IMR-90 (cell line): ENCODE data around the gene PHF11. TPM values are rescaled to one million over a fixed set of nuclear protein-coding genes. Genes with fewer than 3 reads are reported as not detected.

Experiments used
- ATAC-seq: fragments of 200-7000 bp; cut with Tn5 transposase; 2 replicates; pipeline ENCODE4 v1.9.1; 2020; ENCODE audit warnings: low read depth, mild to moderate bottlenecking, moderate library complexity
- BruUV-seq: library from RNA; stranded (reverse); fragments of 400-500 nt; replicated peaks from 2 replicates; lab custom pipeline; 2021; lab: Mats Ljungman, UMichigan
- CTCF ChIA-PET: fragments of 300-600 bp; formaldehyde crosslinking; extraction: SDS; loops from one replicate; lab custom pipeline; 2021; ENCODE audit warnings: antibody characterized with exemption; lab: Yijun Ruan, JAX
- POLR2A ChIA-PET: fragments of 300-600 bp; sonication (Branson Sonifier 250); formaldehyde crosslinking; loops from one replicate; lab custom pipeline; 2022; ENCODE audit warnings: antibody characterized with exemption; ENCODE audit not compliant: unreplicated experiment; lab: Charles Lee
- DNase-seq: peaks from one replicate; pipeline ENCODE4 v3.0.0; 2013
- H2AFZ ChIP-seq: replicated peaks from 2 replicates; pipeline ENCODE3; 2013; ENCODE audit warnings: low read length, mild to moderate bottlenecking; ENCODE audit not compliant: poor library complexity
- H2AK5ac ChIP-seq: 2 replicates; pipeline ENCODE4 v1.6.1; 2013; ENCODE audit warnings: low read depth, low read length, inconsistent platforms
- H2AK9ac ChIP-seq: replicated peaks from 2 replicates; pipeline ENCODE3; 2013; ENCODE audit warnings: mild to moderate bottlenecking, low read depth, low read length, moderate library complexity; ENCODE audit not compliant: poor library complexity
- H2BK120ac ChIP-seq: 2 replicates; pipeline ENCODE4 v1.6.1; 2013; ENCODE audit warnings: low read depth, low read length, inconsistent platforms
- H2BK15ac ChIP-seq: 3 replicates; pipeline ENCODE4 v1.6.1; 2013; ENCODE audit warnings: low read depth, low read length, inconsistent platforms
- H2BK20ac ChIP-seq: 2 replicates; pipeline ENCODE4 v1.6.1; 2013; ENCODE audit warnings: low read depth, mild to moderate bottlenecking, inconsistent platforms, low read length, moderate library complexity
- H2BK5ac ChIP-seq: 2 replicates; pipeline ENCODE4 v1.6.1; 2013; ENCODE audit warnings: mild to moderate bottlenecking, low read depth, low read length, inconsistent platforms; ENCODE audit not compliant: poor library complexity, severe bottlenecking
- H3K14ac ChIP-seq: replicated peaks from 2 replicates; pipeline ENCODE4 v1.6.1; 2013; ENCODE audit warnings: low read depth, low read length, inconsistent platforms
- H3K18ac ChIP-seq: 2 replicates; pipeline ENCODE4 v1.6.1; 2013; ENCODE audit warnings: low read depth, low read length, control low read depth
- H3K23ac ChIP-seq: 2 replicates; pipeline ENCODE4 v1.6.1; 2013; ENCODE audit warnings: low read depth, low read length, inconsistent platforms
- H3K27ac ChIP-seq: 2 replicates; pipeline ENCODE4 v1.5.1; 2013; ENCODE audit warnings: mild to moderate bottlenecking, control low read depth, low read length; ENCODE audit not compliant: insufficient read depth
- H3K27me3 ChIP-seq: 2 replicates; pipeline ENCODE4 v1.6.1; 2013; ENCODE audit warnings: low read length; ENCODE audit not compliant: control insufficient read depth, insufficient read depth
- H3K36me3 ChIP-seq: 2 replicates; pipeline ENCODE4 v1.6.1; 2013; ENCODE audit warnings: low read length, mixed read lengths; ENCODE audit not compliant: control insufficient read depth, insufficient read depth
- H3K4ac ChIP-seq: 2 replicates; pipeline ENCODE4 v1.6.1; 2013; ENCODE audit warnings: low read depth, low read length, inconsistent platforms
- H3K4me1 ChIP-seq: 2 replicates; pipeline ENCODE4 v1.6.1; 2013; ENCODE audit warnings: low read length, mixed read lengths; ENCODE audit not compliant: control insufficient read depth, insufficient read depth
- H3K4me2 ChIP-seq: 2 replicates; pipeline ENCODE4 v1.6.1; 2013; ENCODE audit warnings: low read depth, mild to moderate bottlenecking, control low read depth, low read length, moderate library complexity
- H3K4me3 ChIP-seq: 2 replicates; pipeline ENCODE4 v1.5.1; 2013; ENCODE audit warnings: low read depth, mild to moderate bottlenecking, control low read depth, low read length, moderate library complexity; ENCODE audit not compliant: insufficient read depth
- H3K56ac ChIP-seq: 2 replicates; pipeline ENCODE4 v1.6.1; 2013; ENCODE audit warnings: low read length, inconsistent platforms; ENCODE audit not compliant: insufficient read depth; ENCODE audit errors: extremely low read depth
- H3K79me1 ChIP-seq, 2 experiments: 2 replicates each; pipeline ENCODE4 v1.6.1; 2013; ENCODE audit warnings: low read length in 2 of 2, inconsistent platforms in 1 of 2, low read depth in 1 of 2
- H3K9ac ChIP-seq: 2 replicates; pipeline ENCODE4 v1.6.1; 2013; ENCODE audit warnings: low read depth, low read length, control low read depth
- H3K9me1 ChIP-seq: 2 replicates; pipeline ENCODE4 v1.6.1; 2013; ENCODE audit warnings: low read length, inconsistent platforms; ENCODE audit not compliant: insufficient read depth
- H3K9me3 ChIP-seq: 2 replicates; pipeline ENCODE4 v1.6.1; 2013; ENCODE audit warnings: low read length; ENCODE audit not compliant: control insufficient read depth, insufficient read depth
- H4K20me1 ChIP-seq: 2 replicates; pipeline ENCODE4 v1.6.1; 2013; ENCODE audit warnings: low read length, inconsistent platforms; ENCODE audit not compliant: insufficient read depth
- H4K5ac ChIP-seq: 2 replicates; pipeline ENCODE4 v1.6.1; 2013; ENCODE audit warnings: mild to moderate bottlenecking, low read depth, low read length, control low read depth
- H4K8ac ChIP-seq, 2 experiments: 2 replicates each; pipeline ENCODE4 v1.6.1; 2013; ENCODE audit warnings: low read depth in 2 of 2, low read length in 2 of 2, control low read depth in 1 of 2, inconsistent platforms in 1 of 2
- H4K91ac ChIP-seq: 2 replicates; pipeline ENCODE4 v1.6.1; 2013; ENCODE audit warnings: low read depth, low read length, inconsistent platforms; ENCODE audit not compliant: insufficient read depth
- BHLHE40 ChIP-seq: fragments of 150-350 bp; IDR thresholded peaks from 2 replicates; pipeline ENCODE4 v1.6.1; 2016; ENCODE audit warnings: mild to moderate bottlenecking, low read depth, low read length
- FOS ChIP-seq: fragments of 150-350 bp; IDR thresholded peaks from 2 replicates; pipeline ENCODE4 v1.6.1; 2016; ENCODE audit warnings: low read depth, low read length
- MAZ ChIP-seq: IDR thresholded peaks from 2 replicates; pipeline ENCODE4 v1.6.1; 2012; ENCODE audit warnings: low read depth, mild to moderate bottlenecking, low read length, improper control_type of control experiment, moderate library complexity, borderline replicate concordance
- POLR2A ChIP-seq: IDR thresholded peaks from 2 replicates; pipeline ENCODE4 v1.6.1; 2012; ENCODE audit warnings: mild to moderate bottlenecking, low read depth, low read length
- RAD21 ChIP-seq: IDR thresholded peaks from 2 replicates; pipeline ENCODE4 v1.6.1; 2012; ENCODE audit warnings: low read length, improper control_type of control experiment
- RCOR1 ChIP-seq: IDR thresholded peaks from 2 replicates; pipeline ENCODE4 v1.6.1; 2012; ENCODE audit warnings: mild to moderate bottlenecking, low read length, improper control_type of control experiment; ENCODE audit not compliant: insufficient replicate concordance
- RFX5 ChIP-seq: IDR thresholded peaks from 2 replicates; pipeline ENCODE4 v1.8.0; 2012; ENCODE audit warnings: low read depth, mild to moderate bottlenecking, low read length, moderate library complexity
- SMC3 ChIP-seq: fragments of 150-350 bp; IDR thresholded peaks from 2 replicates; pipeline ENCODE4 v1.6.1; 2016; ENCODE audit warnings: low read depth, mild to moderate bottlenecking, antibody characterized with exemption, low read length, moderate library complexity
- WGBS, 2 experiments: methylation state at CpG; one replicate each; pipeline versions ENCODE4 v1.1.5 to v1.1.7; 2013; ENCODE audit warnings: missing lambda C conversion rate in 2 of 2; ENCODE audit not compliant: insufficient read length in 1 of 2; ENCODE audit errors: extremely low coverage in 2 of 2; 5-methylcytosine and 5-hydroxymethylcytosine counted together
- dilution Hi-C: fragments of 300-500 bp; cut with HindIII; formaldehyde crosslinking; loops from one replicate; pipeline ENCODE4 v1.14.3; 2018; ENCODE audit warnings: low sequenced_read_pairs; ENCODE audit not compliant: unreplicated experiment
- in situ Hi-C: fragments of 300-500 bp; cut with MboI; formaldehyde crosslinking; loops from 3 replicates; pipeline ENCODE4 v1.14.3; 2019; ENCODE audit warnings: low sequenced_read_pairs, inconsistent platforms, mixed read lengths
- intact Hi-C: fragments of 100-400 bp; cut with micrococcal nuclease; formaldehyde crosslinking; loops from 2 replicates; pipeline ENCODE4 v1.10.0; 2022
- polyA plus RNA-seq, 3 experiments: library from polyadenylated mRNA; depleted of rRNA; stranded (reverse); fragments of >200 nt; gene quantifications; 2 replicates each; pipeline ENCODE4 v1.2.3, GENCODE V29; 2012; ENCODE audit warnings: low replicate concordance in 1 of 3
- total RNA-seq: library from RNA; depleted of rRNA; stranded (reverse); fragments of >200 nt; gene quantifications from 2 replicates; pipeline ENCODE4 v1.2.3, GENCODE V29; 2012
- TF ChIP-seq, protein P1 (sequence below): fragments of 150-350 bp; IDR thresholded peaks from 2 replicates; pipeline ENCODE4 v1.6.1; 2016; ENCODE audit warnings: low read depth, mild to moderate bottlenecking, low read length, moderate library complexity, borderline replicate concordance
- TF ChIP-seq, protein P2 (sequence below): fragments of 150-350 bp; IDR thresholded peaks from 2 replicates; pipeline ENCODE4 v1.6.1; 2017; ENCODE audit warnings: mild to moderate bottlenecking, antibody characterized with exemption, low read length, low read depth

The PHF11 gene
- total and polyA plus RNA-seq, 2 of the 4 experiments (the other 2 are of a cell fraction) = 3.9 to 15.4 TPM

DNA sequence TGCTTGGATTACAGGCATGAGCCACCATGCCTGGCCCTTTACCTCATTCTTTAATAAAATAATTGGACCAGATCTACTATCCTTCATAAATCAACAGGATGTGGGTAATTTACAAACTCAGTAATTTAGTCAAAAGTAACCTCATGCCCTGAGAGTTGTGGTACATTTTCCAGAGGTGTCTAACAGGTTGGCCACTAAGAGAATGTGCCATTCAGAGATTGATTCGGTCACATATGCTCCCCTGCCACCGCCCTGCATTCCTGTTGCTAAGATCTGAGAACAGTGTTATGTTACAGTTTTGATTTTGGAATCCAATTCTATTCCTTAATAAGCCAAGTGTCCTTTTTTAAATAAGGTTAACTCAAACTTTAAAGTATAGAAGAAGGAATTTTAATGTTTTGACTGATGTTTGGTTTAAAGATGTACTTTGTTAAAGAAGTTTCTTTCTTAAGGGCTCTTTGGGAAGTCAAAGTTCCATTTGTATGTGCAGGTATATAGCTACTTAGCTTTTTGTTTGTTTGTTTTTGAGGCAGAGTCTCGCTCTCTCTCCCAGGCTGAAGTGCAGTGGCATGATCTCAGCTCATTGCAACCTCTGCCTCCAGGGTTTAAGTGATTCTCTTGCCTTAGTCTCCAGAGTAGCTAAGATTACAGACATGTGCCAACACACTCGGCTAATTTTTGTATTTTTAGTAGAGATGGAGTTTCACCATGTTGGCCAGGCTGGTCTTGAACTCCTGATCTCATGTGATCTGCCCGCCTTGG lies 29.2 kb downstream of the PHF11 start:
- Histone ChIP-seq H3K23ac (no peak overlapping the region), H3K4me3 (no peak overlapping the region), H2AK5ac (no peak overlapping the region), H2AK9ac (no peak overlapping the region), H3K4me2 (no peak overlapping the region), H3K9me3 (no peaks in the 10 kb centered on the region), H3K79me1 (no peaks in the 10 kb centered on the region; a peak in 1 of 4 replicates), H3K4me1 (no peaks in the 10 kb centered on the region; the same call in 1 of the 2 replicates), H3K9ac (no peak overlapping the region), H3K18ac (no peak overlapping the region), H3K9me1 (peaks cover 5% of the 10 kb centered on the region), H4K8ac (no peak overlapping the region), H4K20me1 (no peaks in the 10 kb centered on the region), H4K91ac (no peak overlapping the region), H3K14ac (no peak overlapping the region; the same call in 1 of the 2 replicates), H2BK120ac (no peak overlapping the region), H3K4ac (no peak overlapping the region), H3K27ac (no peak overlapping the region), H3K27me3 (no peaks in the 10 kb centered on the region), H2BK20ac (no peak overlapping the region), H3K36me3 (peaks cover 8% of the 10 kb centered on the region), H2BK5ac (no peak overlapping the region), H2BK15ac (no peak overlapping the region), H4K5ac (no peak overlapping the region), H2AFZ (no peak overlapping the region), H3K56ac (no peak overlapping the region)
- no peak for ATAC-seq
- in situ Hi-C loops = no loop called here
- no CpG with 5 or more reads among the region's 5 CpGs for WGBS, 2 experiments
- intact Hi-C loops = no loop called here
- BruUV-seq = no TSS peak
- no peak for DNase-seq
- TF ChIP-seq RAD21 (no peak), FOS (no peak), RCOR1 (no peak), RFX5 (no peak), BHLHE40 (no peak), POLR2A (no peak), SMC3 (no peak), MAZ (no peak)
- TF ChIP-seq, protein P1, sequence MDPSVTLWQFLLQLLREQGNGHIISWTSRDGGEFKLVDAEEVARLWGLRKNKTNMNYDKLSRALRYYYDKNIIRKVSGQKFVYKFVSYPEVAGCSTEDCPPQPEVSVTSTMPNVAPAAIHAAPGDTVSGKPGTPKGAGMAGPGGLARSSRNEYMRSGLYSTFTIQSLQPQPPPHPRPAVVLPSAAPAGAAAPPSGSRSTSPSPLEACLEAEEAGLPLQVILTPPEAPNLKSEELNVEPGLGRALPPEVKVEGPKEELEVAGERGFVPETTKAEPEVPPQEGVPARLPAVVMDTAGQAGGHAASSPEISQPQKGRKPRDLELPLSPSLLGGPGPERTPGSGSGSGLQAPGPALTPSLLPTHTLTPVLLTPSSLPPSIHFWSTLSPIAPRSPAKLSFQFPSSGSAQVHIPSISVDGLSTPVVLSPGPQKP = no peak
- TF ChIP-seq, protein P2, sequence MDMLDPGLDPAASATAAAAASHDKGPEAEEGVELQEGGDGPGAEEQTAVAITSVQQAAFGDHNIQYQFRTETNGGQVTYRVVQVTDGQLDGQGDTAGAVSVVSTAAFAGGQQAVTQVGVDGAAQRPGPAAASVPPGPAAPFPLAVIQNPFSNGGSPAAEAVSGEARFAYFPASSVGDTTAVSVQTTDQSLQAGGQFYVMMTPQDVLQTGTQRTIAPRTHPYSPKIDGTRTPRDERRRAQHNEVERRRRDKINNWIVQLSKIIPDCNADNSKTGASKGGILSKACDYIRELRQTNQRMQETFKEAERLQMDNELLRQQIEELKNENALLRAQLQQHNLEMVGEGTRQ = no peak
- CTCF ChIA-PET = interaction anchor here (0.6 kb wide), 2 partner anchors 22 to 87 kb away, joined by 5 to 6 read pairs; no protein-coding TSS in a partner anchor
- dilution Hi-C loops = no loop called here
- POLR2A ChIA-PET = no interaction called here
